Measurements from ENCODE around the gene FNDC3A.
A peak's percentile ranks its signal among the peaks of the same experiment; 100 is the strongest.

Gene FNDC3A

GRCh38 chr13:48975856-48976575, at the start of gene FNDC3A:
Gene FNDC3A, plus strand, starts transcription at chr13:48975912. Its CDS starts 30,279 bp downstream, at chr13:49006191.
- DNase-seq, result peak; percentile 59

GRCh38 chr13:48928757-48929430, 46.8 kb upstream of the FNDC3A start:
- no peak for DNase-seq

- no peak for DNase-seq
Observed at GRCh38 chr13:48930918-48931317, 44.8 kb upstream of the FNDC3A start.

- DNase-seq, result no peak
Observed at GRCh38 chr13:48938308-48938943, 37.3 kb upstream of the FNDC3A start.

GRCh38 chr13:48939728-48940127, 36.0 kb upstream of the FNDC3A start:
- no peak for DNase-seq

- no peak for DNase-seq
Observed at GRCh38 chr13:48942131-48942530, 33.6 kb upstream of the FNDC3A start.

GRCh38 chr13:48944221-48944620, 31.5 kb upstream of the FNDC3A start:
- no peak for DNase-seq

GRCh38 chr13:48945626-48946025, 30.1 kb upstream of the FNDC3A start:
- DNase-seq, result no peak

GRCh38 chr13:48946163-48946562, 29.5 kb upstream of the FNDC3A start:
- no peak for DNase-seq

- no peak for DNase-seq
Observed at GRCh38 chr13:48949566-48950500, 25.9 kb upstream of the FNDC3A start.

- no peak for DNase-seq
Observed at GRCh38 chr13:48950501-48950875, 25.2 kb upstream of the FNDC3A start.

GRCh38 chr13:48954081-48954480, 21.6 kb upstream of the FNDC3A start:
- no peak for DNase-seq

GRCh38 chr13:48955536-48955935, 20.2 kb upstream of the FNDC3A start:
- DNase-seq, result no peak

GRCh38 chr13:48961379-48961778, 14.3 kb upstream of the FNDC3A start:
- no peak for DNase-seq

- no peak for DNase-seq
Observed at GRCh38 chr13:48962281-48962680, 13.4 kb upstream of the FNDC3A start.

GRCh38 chr13:48965736-48966135, 10.0 kb upstream of the FNDC3A start:
- no peak for DNase-seq

GRCh38 chr13:48969685-48970084, 6.0 kb upstream of the FNDC3A start:
- no peak for DNase-seq

GRCh38 chr13:48973845-48974431, 1.8 kb upstream of the FNDC3A start:
- DNase-seq, result no peak

GRCh38 chr13:48975101-48975855, 434 bp upstream of the FNDC3A start:
- DNase-seq, result peak; percentile 35

- no peak for DNase-seq
Observed at GRCh38 chr13:48976576-48977285, 1.0 kb downstream of the FNDC3A start.

GRCh38 chr13:48977286-48977625, 1.5 kb downstream of the FNDC3A start:
- DNase-seq, result no peak

Data from NCI-H345 (cell line).